Measurements from ENCODE around the gene PRR7. TPM values are rescaled to one million over a fixed set of nuclear protein-coding genes. Genes with fewer than 3 reads are reported as not detected.

The PRR7 gene
- total RNA-seq, 1 experiment from 2014 or later: 43.4 TPM

DNA sequence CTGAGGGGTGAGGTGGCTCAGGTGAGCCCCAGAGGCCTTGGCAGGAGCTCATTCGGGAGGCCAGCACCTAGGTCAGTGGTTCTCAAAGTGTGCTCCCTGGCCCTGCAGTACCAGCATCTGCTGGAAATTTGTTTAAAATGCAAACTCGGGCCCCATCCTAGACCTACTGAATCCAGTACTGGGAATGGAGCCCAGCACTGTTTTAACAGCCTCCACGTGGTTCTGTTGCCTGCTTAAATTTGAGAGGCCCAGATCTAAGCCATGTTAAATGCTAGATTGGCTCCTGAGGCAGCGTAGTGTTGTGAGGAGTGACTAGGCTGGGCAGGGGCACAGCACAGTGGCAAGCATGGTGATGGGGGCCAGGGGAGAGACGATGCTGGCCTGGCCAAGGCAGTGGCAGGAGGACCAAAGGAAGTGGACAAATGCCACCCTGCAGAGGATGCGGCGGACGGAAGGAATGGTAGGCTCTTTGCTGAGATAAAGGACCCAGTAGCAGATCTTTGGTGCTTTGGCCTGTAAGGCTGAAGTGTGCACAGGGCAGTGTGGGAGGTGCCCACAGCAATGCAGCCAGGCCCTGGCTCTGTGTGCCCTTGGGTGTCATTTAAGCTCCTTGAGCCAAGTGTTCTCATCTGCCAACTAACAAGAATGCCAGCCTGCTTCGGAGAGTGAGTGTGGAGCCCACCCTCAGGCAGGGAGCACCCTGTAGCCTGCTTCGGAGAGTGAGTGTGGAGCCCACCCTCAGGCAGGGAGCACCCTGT is 4.2 kb downstream of the PRR7 start:
- no peak for DNase-seq (ENCODE audit: low read depth)

DNA sequence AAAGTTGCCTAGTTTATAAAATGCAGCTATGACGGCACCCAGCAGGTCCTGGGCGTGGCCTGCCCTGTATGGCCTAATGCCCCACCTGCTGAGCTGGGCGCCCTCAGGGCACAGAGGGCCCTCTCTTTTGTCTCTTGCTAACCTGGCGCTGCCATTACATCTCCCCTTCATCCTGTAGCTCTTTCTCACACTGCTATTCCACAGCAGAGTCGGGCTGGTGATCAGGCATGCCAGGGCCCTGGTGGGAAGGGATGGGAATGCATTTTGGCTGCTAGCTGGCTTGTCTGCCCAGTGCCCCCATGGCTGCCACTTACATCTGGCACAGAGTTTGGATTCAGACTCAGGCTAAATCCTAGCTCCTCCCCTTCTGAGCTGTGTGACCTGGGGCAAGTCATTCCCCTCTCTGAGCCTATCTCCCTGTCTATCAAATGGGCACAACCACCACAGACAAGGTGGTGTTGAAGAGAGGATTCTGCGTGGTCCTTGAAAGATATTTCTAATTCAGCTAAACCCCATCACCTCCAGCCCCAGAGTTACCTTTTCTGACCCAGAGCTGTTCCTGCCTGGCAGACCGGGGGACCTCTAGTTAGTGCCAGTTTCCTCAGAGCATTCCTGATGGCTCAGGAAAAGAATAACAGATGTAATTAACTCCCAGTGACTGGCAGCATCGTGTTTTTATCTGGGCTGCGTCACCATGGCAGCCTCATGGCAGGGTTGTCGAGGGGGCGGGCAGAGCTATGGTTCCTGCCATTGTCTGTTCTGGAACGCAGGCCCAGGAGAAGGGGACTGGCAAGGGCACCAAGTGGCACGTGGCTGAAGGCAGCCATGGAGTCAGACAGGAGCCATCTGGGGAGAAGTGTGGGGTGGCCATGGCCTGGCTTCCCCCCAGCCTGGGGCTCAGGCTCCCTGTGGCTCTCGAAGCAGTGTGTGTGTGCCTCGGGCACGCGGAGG is 6.3 kb downstream of the PRR7 start:
- DNase-seq (ENCODE audit: low read depth): no peak

DNA sequence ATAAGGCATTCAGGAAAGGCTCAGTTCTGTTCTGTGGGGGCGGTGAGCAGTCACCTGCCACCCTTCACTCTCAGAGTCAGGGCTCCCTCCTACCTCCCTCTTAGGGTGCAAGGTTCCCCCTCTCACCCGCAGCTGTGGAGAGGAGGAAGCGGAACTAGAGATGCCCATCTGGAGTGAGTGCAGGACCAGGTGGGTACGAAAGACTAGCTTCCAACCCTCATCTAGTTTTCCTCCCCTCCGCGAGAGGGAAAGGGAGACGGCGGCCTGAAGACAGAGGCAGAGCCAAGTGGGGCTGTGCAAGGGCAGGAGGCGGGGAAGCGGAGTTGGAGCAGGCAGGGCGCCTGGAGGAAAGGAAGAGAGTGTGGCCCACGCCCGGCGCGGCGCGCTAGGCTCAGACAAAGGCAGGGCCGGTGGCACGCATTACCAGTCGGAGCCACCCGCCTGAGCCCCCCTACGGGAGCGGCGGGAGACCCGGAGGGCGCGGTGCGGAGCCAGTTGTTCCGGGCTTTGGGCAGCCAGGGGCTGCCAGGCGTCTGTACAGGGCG is 7.3 kb downstream of the PRR7 start:
- no peak for DNase-seq (ENCODE audit: low read depth)

DNA sequence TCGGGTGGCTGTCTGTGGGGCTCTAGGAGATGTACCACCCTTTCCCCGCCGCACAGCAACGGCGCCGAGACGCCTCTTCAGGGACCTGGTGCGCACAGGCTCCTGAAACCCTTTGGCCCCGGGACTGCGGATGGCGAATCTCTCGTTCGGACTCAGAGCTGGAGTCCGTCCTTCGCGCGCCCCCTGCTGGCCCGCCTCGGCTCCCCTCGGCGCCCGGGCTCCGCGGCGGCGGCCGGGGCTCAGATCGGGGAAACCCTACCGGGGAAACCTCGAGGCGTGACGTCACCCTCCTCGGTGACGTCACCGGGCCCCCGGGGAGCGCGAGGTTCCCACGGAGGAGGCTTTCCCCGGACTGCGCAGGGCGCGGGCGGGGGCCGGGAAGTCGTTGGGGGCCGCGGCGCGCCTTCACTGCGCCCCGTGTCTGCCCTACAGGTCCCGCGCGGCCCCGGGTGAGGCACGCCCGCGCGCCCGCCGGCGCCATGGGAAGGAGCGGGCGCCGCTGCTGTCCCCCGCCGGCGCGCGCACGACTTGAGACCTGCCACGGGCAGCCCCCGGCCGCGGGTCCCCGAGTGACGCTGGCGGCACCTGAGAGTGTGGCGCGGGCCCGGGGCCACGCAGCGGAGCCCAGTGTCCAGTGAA is 7.9 kb downstream of the PRR7 start:
- peak; percentile 80 for DNase-seq (ENCODE audit: low read depth)

DNA sequence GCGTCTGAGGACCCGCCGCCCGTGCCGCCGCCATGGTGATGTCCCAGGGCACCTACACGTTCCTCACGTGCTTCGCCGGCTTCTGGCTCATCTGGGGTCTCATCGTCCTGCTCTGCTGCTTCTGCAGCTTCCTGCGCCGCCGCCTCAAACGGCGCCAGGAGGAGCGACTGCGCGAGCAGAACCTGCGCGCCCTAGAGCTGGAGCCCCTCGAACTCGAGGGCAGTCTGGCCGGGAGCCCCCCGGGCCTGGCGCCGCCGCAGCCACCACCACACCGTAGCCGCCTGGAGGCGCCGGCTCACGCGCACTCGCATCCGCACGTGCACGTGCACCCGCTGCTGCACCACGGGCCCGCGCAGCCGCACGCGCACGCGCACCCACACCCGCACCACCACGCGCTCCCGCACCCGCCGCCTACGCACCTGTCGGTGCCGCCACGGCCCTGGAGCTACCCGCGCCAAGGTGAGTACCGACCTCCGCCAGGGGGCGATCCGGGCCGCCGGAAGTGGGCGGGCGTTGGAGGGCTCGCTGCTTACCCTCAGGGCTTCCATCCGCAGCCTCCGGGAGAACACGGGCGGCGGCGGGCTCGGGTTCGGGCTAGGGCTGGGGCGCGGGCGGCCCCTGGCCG is 8.5 kb downstream of the PRR7 start:
- no peak for DNase-seq (ENCODE audit: low read depth)

DNA sequence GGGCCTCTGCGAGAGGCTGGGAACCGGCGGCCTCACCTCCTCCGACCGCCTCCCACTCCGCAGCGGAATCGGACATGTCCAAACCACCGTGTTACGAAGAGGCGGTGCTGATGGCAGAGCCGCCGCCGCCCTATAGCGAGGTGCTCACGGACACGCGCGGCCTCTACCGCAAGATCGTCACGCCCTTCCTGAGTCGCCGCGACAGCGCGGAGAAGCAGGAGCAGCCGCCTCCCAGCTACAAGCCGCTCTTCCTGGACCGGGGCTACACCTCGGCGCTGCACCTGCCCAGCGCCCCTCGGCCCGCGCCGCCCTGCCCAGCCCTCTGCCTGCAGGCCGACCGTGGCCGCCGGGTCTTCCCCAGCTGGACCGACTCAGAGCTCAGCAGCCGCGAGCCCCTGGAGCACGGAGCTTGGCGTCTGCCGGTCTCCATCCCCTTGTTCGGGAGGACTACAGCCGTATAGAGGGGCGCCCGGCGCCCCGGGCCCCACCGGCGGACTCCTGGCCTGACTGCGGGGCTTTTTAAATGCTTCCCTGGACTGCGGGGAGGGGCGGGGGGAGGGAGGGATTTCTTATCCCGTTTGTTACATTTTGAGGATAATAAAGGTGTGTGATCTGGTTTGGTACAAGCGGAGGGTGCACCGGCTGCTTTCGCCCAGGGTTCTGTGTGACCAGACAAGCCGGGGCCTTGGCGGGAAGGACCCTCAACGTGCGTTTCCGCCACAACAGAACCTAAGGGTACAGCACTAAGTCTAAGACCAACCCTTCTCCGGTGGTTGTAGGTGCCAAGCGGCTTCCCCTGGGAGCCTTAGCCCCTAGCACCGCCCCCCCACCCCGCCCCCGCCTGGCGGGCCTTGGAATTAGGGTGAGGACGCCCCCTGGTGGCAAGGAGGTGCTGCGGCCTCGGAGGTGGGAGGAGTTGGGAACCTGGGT is 9.3 kb downstream of the PRR7 start:
- DNase-seq (ENCODE audit: low read depth): peak; percentile 55

DNA sequence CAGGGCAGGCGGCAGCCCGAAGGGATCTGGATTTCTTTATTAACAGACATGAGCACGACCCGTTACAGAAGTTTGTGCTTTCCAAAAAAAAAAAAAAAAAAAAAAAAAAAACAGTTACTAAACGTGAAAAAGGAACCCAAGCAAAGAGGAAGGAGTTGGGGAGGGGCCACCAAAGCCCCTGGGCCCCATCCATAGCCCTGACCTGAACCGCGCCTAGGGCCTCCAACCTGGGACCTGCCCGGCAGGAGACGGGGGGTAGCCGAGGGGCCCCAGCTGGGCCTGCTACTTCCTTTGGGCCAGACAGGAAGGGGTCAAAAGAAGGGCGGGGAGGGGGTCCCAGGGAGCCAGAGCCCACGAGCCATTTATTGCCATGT is 10.0 kb downstream of the PRR7 start:
- DNase-seq (ENCODE audit: low read depth): no peak

DNA sequence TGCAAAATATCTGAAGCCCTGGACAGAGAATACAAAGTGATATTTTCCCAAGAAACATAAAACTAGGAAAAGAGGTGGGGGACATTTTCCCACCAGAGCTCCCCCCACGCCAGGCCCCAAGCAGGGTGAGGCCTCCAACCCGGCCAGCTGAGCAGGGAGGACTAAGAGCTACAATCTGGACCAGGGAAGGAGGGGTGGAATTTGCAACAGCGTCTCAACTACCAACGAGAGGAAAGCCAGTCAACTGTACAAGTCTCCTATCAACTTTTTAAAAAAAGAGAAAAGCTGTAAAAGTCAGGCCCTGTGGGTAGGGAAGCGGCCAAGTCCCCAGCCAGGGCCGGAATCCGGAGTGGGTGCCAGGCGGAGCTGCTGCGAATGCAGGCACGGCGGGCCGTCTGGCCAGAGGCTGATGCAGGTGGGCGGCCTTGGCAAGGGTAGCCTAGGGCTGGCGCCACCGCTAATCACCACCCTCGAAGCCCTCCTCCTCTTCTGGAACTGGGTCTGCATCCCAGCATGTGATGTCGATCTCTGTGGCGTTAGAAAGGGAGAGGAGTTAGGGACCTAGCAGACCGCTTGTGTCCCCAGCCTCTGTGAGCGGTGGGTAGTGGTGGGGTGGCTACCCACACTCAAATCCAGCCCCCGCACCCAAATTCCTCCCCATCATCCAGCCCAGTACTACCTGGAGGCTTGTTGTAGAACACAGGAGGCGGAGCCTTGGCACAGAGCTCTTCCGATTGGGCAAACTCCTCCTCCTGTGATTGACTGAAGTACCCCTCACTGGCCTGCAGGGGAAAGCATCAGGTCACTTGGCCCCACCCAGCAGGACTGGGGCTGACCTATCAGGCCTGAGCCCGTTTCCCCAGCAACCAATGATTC is 10.6 kb downstream of the PRR7 start:
- peak; percentile 93 for DNase-seq (ENCODE audit: low read depth)

DNA sequence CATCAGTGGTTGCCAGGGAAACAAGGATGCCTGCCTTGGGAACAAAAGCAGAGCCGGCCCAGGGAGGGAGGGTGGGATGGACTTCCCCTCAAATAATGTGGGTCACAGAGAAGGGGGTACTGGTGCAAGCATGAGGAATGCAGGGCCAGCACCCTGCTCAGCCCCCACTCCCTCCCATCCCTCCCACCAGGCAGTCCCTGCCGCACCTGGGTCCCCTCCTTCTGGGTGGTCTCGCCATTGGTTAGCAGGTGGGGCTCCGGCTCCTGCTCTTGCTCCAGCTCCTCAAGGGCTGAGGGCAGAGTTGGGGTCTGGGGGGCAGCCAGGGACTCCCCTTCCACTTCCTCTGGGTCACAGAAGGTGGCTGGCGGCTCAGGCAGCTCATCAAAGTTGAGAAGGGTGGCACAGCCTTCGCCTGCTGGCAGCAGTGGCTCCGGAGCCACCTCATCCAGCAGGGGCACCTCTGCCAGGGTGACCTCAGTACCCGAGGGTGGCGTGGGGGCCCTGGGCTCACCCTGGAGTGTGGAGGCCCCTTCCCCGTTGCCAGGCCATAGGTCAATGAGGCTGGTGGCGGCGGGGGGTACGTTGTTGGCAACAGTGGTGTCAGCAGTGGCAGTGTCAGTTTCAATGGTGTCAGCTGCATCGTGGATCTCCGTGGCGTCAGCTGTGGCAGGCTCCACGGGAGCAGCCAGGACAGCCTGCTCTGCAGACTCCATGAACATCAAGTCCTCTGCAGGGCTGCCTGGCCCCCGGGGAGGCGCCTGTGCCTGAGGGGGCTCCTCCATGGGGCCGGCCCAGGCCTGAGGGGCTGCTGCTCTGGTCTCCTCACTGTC is 11.5 kb downstream of the PRR7 start:
- DNase-seq (ENCODE audit: low read depth): no peak

DNA sequence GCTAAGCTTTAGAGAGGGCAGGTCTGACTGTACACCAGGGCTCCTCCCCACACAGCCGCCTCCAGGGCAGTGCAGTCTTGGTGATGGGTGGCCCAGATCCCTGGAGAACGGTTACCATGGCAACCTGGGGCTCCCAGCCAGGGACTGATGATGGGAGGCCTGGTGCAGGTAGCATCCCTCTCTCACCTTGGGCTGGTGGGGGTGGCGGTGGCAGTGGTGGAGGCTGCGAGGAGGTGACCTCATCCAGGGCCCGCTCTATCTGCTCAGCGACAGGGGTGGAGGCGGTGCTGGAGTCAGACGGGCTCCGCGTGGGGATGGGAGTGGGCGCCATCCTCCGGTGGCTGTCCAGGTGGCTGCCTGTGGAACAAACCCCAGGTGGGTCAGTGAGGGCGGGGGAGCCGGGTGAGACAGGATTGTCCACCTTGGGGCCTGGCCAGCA is 12.3 kb downstream of the PRR7 start:
- DNase-seq (ENCODE audit: low read depth): no peak

DNA sequence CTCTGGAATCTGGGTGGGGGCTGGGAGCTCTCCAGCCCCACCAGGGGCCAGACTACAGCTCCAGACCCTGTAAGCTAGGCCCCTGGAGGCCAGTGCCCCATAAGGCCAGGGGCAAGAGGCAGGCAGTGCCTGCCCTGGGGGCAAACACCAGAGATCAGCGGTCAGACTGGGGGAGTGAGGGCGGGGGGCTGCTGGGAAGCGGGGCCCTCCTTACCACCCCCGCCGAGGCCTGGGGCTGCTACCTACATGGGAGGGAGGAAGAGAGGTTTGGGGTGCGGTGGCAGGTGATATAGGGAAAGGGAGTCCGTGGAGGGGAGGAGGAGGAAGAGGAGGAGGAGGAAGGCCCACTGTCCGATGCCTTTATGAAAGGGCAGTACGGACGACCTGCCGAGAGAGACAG is 12.7 kb downstream of the PRR7 start:
- DNase-seq (ENCODE audit: low read depth): no peak

DNA sequence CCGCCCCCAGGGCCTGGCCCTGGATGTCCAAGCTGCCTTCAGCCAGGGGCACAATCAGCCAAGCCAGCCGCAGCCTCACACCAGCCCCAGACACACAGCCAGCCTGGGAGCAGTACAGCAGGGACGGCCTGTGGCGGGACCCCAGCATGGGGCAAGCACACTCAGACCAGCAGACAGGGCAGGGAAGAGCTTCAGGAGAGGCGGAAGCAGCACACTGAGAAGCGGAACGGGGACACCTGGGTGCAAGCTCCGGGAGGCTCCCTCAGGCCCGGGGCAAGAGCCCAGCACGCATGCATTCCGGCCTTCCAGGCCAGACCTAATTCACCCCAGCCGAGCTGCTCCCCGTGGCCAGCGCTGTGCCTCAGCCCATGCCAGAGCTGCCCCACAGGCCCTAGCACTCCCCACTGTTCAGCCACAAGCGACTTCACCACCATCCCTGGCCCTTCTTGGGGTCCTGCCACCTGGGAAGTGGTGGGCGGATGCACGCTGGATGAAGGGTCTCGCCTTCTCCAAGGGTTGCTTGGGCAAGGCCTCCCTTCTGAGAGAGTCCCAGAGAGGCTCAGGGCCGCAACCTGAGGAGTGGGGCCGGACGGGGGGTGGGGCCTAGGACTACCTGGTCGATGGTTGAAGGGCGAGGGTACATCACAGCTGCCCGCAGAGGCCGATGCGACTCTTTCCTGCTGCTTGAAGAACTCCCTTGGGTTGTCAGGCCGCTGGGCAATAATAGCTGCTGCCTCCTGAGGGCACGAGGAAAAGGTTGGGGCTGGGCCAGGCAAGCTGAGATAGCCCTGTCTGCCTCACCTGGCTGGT is 13.4 kb downstream of the PRR7 start:
- DNase-seq (ENCODE audit: low read depth): no peak

DNA sequence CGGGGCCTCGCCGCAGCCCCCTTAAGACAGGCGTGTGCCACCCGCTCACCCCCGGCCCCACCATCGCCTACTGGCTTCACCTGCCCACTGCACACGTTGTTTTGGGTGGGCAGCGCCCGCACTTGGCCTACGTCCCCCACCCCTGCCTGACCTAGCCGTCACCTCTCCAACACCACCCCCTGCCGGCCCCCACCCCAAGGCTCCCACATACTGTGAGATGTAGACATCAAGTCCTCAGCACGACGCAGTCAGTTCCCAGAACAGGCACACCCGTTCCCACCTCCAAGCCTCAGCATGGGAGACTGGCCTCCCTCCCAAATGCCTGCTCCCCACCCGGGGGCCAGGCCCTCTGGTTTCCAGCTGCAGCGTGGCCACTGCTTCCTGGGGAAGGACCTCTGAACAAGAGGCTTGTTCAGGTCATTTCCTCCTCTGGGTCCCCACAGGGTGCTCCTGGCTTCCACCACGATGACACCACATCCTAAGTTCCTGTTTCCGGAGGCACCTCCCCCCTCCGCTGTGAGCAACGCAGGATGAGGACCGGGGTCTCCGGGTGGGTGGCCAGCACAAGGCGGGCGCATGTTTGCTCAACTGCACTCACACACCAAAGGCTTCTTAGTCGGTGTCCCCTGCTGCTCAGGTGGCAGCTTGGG is 15.5 kb downstream of the PRR7 start:
- DNase-seq (ENCODE audit: low read depth): no peak

DNA sequence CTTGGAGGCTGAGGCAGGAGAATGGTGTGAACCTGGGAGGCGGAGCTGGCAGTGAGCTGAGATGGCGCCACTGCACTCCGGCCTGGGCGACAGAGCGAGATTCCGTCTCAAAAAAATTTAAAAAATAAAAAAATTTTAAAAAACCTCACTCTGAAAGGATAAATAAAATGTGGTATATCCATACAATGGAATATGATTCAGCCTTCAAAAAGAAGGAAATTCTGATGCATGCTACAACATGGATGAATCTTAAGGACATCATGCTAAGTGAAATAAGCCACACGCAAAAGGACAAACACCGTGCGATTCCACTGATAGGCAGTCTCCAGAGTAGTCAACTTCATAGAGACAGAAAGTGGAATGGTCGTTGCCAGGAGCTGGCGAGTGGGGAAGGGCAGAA is 18.4 kb downstream of the PRR7 start:
- no peak for DNase-seq (ENCODE audit: low read depth)

DNA sequence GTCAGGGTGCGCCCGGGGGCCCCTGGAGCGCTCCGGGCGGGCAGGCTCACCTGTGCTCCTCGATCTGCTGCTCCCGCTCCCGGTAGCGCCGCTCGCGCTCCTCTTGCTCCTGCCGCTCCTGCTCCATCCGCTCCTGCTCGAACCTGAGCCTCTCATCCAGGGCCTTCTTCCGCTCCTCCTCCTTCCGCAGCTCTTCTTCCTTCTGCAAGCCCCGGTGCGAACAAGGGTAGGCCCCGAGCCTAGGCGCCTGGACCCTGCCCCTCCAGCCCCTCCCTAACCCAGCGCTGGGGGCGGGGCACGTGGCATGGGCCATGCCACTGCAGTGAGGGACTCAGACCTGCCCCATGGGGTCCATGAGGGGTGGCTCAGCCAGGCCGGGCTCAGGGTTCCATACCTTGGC is 20.2 kb downstream of the PRR7 start:
- DNase-seq (ENCODE audit: low read depth): no peak

DNA sequence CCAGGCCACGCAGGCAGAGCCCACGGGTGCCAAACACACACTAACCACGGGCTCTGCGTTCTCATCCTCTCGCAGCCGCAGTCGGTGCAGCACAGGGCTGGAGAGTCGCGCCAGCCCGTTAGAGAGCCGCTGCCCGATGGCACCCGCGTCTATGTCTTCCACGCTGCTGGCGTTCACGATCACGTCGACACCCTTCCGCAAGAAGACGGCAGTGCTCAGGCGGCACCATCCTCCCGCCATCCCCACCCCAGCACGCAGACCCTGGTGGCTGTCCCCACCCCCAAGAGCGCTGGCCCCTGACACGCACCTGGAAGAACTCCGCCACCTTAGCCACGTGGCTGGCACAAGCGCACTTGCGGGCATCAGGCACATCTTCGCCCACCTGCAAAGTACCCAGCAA is 20.8 kb downstream of the PRR7 start:
- no peak for DNase-seq (ENCODE audit: low read depth)

DNA sequence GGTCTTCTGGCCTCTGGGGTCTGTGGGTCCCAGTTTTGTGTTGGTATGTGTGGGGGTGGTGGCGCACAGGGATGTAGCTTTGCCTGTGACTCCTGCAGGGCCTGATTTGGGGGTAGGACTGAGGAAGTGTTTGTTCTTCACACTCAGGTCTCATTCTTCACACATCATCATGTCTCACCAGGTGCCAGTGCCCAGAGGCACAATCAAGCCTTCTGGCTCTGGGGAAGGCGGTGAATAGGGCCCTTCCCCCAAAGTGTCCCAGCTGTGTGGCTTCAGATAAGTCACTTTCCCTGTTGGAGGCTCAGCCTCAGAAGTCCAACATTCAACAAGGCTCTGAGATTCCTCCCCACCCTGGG is 21.7 kb downstream of the PRR7 start:
- DNase-seq (ENCODE audit: low read depth): no peak
